ENCODE results near the gene IGSF21.

- TF ChIP-seq POLR2A (IDR thresholded peaks at IDR 0.05) (no peak), CTCF (IDR thresholded peaks at IDR 0.05) (no peak)
These were observed 68.2 kb downstream of the IGSF21 start for GRCh38 chr1:18175530-18176377.
